Jurkat, Clone E6-1 (cell line): ENCODE results near the gene ZNHIT6.

Experiments used
- DNase-seq: peaks from one replicate; pipeline ENCODE4 v3.0.0-alpha.2; 2011; ENCODE audit warnings: low read depth, low spot score
- H3K4me3 ChIP-seq: 2 replicates; pipeline ENCODE4 v1.5.1; 2011; ENCODE audit warnings: mild to moderate bottlenecking, low read length, control low read depth, moderate library complexity

Gene ZNHIT6

GRCh38 chr1:85628791-85629531 is 79.3 kb downstream of the ZNHIT6 start:
- no peak overlapping the region for H3K4me3 ChIP-seq
- no peak for DNase-seq

- H3K4me3 ChIP-seq = no peak overlapping the region
- no peak for DNase-seq
Measured at GRCh38 chr1:85626818-85627217, 81.4 kb downstream of the ZNHIT6 start.

DNA sequence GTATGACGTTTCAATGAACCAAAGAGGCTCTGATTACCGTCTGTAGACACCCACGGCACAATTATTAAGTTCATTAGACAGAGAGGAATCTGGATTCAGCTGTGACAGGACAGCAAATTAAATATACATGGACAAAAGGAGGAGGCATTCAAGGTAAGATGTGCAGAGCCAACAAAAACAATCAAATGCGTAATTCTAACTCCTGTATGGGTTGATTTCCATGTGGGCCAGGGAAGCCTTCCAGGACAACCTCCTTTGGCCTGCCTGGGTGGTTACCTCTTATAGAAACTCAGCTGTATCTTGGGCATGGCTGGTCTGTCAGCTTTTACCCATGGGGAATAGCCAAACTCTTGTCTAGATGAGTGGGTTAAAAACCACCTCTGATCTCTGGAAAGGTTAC is 83.9 kb downstream of the ZNHIT6 start:
- H3K4me3 ChIP-seq = no peak overlapping the region
- no peak for DNase-seq

DNA sequence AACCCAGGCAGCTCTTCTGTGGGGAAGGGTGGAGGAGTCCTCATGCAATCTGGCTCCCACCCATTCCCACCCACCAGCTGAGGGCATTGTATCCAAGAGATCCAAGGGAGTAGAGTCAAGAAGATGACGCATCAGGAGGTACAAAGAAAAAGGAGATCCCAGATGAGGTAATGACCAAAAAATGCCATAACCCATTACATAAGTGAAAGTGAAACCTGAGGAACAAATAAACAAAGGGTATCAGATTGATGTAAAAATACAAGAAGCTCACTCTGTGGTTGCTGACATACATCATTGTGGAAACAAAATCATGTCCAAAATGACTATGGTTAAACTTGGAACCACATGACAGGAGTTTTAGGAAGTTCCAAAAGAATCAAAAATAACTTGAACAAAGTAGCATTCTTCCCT is 85.2 kb downstream of the ZNHIT6 start:
- DNase-seq = no peak
- no peak overlapping the region for H3K4me3 ChIP-seq

DNA sequence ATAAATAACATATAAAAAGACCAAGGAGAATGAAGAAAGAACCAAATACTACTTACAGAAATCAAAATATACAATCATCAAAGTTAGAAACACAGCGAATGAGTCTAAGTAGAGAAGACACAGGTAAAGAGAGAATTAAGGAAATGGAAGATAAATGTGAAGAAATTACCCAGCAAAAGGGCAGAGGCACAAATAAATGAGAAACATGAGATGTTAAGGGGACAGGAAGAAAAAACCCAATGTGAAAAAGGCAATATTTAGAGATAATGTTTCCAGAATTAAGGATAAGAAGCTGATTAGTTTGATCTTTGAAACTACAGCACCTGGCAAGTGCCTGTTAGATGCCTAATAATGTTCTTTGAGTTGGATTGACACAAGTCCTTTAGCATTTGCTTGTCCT is 86.8 kb downstream of the ZNHIT6 start:
- H3K4me3 ChIP-seq = no peak overlapping the region
- DNase-seq = no peak

DNA sequence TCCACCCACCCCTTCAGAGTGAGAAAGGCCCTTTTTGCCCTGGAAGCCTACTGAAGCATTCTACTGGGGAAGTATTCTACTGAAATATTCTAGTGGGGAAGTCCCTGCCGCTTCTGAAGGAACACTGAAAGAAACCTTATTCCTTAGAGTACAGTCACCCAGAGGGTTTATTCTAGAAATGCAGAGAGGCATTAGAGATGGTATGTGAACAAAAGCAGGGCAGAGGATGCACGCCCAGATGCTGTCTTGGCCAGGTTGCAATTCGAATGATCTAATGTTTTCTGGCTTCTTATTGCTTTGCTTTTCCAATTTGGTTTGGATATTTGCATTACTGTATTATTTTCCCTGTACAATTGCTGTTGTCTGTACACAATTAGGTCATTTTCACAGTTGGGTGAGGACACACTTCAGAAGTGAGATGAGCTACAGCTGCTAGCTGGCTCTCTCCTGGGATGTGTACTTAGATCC is 90.6 kb downstream of the ZNHIT6 start:
- DNase-seq = no peak
- no peak overlapping the region for H3K4me3 ChIP-seq

DNA sequence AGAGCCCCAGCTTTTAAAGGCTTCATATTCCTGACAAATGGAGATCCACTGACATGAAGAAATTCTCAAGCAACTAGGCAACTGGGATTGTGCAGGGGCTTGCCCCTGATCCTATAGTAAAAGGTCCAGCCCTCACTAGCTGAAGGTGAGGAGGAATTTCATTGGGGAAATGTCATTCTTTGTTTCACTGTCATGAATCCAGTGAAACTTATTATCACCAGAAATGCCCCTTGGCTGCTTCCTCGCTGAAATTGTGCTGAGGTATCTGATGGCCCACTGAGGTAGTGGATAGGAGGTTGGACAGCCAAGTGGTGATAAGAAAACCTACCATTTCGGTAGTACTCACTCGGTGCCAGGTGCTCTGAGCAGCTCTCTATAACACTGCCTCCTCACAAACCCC is 91.5 kb downstream of the ZNHIT6 start:
- DNase-seq = no peak
- H3K4me3 ChIP-seq = no peak overlapping the region

DNA sequence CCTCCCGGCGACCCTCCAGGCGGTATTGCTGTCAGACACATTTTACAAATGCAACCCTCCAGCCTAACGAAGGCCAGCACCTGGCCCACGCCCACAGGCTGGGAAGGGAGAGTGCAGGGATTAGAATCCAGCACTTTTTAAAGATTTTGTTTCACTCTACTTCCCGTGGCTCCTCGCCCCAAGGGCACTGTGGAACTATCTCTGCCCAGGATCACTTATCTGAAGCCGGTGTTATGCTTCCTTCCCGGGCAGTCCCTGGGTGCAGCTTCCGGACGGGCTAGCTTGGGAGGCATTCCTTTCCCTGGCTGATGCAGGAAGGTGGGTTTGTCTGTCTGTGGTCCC is 91.9 kb downstream of the ZNHIT6 start:
- DNase-seq = no peak
- H3K4me3 ChIP-seq = no peak overlapping the region

DNA sequence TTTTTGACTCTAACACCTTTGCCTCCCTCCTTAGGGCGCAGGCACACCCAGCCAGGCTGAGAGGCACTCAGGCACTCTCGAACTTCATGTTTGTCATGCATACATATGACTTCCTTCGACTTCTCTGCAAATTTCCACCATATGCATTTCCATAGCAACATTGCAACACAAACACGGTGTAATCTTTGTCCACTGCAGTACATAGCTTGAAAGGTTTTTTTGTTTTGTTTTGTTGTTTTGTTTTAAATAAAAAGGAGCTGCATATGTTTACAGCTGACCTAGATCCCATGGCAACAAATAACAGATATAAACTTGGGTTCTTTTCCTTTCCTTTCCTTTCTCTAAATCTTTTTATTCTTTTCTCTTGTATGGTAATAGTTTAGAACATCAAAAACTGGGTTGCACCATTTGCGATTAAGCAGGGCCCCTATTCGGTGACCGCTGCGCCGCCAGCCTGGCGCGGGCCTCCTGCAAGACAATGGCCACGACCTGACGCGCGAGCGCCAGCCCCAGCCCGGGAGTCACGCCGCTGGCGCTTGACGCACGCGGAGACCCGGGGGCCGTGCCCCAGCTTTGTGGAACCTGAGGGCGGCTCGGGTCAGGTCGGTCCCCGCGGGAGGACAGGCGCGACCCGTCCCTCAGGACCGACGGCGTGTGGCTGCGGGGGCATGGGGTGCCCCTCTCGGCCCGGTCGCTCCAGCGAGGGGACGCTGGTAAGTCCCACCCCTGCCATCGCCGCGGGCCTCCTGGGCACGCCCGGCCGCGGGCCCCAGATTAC is 92.5 kb downstream of the ZNHIT6 start:
- DNase-seq = no peak
- no peak overlapping the region for H3K4me3 ChIP-seq

- no peak overlapping the region for H3K4me3 ChIP-seq
- peak; percentile 8 for DNase-seq
Measured at GRCh38 chr1:85612704-85613361, 95.4 kb downstream of the ZNHIT6 start.

- H3K4me3 ChIP-seq = no peak overlapping the region
- no peak for DNase-seq
Measured at GRCh38 chr1:85611856-85612255, 96.4 kb downstream of the ZNHIT6 start.

- H3K4me3 ChIP-seq = no peak overlapping the region
- DNase-seq = no peak
Measured at GRCh38 chr1:85611425-85611824, 96.8 kb downstream of the ZNHIT6 start.

GRCh38 chr1:85609976-85610375 is 98.3 kb downstream of the ZNHIT6 start:
- DNase-seq = no peak
- no peak overlapping the region for H3K4me3 ChIP-seq

DNA sequence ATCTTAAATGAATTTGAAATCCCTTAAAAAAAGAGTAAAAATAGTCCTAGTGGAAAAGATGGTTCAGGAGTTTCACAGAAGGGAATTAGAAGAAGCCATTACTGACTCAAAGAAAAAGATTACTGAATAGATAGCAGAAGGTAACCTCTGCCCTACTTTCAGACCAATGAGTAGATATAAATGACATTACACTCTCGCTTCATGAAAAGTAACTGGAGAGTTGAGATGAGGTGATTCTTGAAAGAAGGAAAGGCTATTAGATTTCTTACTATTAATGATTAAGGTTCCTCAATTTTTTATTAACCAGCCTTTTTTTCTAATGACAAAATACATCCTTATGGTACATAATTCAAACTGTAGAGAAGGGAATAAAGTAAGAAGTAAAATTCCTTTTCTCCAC is 99.4 kb downstream of the ZNHIT6 start:
- no peak overlapping the region for H3K4me3 ChIP-seq
- DNase-seq = no peak

DNA sequence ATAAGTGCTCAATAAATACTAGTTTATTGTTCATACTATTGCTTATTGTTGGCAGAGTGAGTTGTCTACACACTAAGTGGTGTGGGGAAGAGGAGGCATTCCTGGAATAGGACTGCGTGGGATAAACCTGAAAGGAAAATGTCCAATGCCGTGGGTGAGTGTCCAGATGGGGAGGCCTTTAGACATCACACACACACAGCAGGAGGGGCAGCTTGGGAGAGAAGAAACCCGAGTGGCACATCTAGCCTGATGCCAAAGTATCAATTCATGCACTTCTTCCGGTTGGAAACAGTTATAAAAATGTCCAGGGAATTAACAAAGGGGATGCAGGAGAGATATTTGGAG is 100.3 kb downstream of the ZNHIT6 start:
- DNase-seq = no peak
- H3K4me3 ChIP-seq = no peak overlapping the region

- no peak overlapping the region for H3K4me3 ChIP-seq
- DNase-seq = no peak
Measured at GRCh38 chr1:85607126-85607920, 100.9 kb downstream of the ZNHIT6 start.

DNA sequence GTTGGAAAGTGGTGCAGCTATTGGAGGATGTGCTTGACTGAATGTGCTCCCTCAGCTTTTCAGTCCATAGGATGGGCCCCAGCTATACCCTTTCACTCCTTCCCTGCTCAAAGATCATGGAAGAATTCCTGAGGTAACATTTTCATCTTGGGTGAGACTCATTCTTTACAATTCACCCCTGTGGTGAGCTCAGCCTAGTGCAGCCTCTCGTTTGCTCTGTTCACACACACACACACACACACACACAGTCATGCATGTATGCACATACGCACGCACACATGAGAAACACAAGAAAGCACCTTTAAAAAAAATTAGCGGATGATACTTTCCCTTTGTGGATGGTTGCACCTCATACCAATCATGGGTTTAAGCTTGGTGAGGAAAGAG is 101.8 kb downstream of the ZNHIT6 start:
- no peak for DNase-seq
- no peak overlapping the region for H3K4me3 ChIP-seq

- H3K4me3 ChIP-seq = no peak overlapping the region
- DNase-seq = peak; percentile 32
Measured at GRCh38 chr1:85605484-85606413, 102.5 kb downstream of the ZNHIT6 start.
